HS-5 (cell line): ENCODE data around the gene DEFB113.
A peak's percentile ranks its signal among the peaks of the same experiment; 100 is the strongest.
"Not testable (repeated sequence)": the region's sequence is repeated elsewhere in the genome, so short reads cannot be mapped to it uniquely, and the experiment has no call there.

Experiments
- DNase-seq: peaks from one replicate; pipeline ENCODE4 v3.0.0-alpha.2; 2012; ENCODE audit warnings: low read depth

Gene DEFB113, protein sequence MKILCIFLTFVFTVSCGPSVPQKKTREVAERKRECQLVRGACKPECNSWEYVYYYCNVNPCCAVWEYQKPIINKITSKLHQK

DNA sequence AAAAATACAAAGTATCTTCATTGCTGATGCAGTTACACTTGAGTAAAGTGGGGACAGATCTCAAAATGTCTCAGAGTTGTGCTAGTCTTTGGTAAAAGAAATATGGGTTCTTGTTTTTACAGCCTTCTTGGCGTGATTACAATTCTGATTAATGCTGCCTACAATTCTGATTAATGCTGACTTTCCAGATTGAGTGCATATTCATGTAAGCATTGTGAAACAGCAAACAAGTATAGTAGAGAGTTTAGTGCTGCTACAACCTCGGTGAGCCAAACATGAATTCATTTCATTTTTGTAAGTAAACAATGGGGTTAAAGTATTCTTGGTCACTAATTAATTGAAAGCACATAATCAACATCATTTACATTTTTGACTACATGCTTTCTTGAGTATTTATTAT lies at the start of gene DEFB113:
TSS of gene DEFB113 (minus strand) at position 21 of the 400 bp plus-strand sequence. CDS start at position 21, 0 bp downstream.
- DNase-seq, result no peak

DNA sequence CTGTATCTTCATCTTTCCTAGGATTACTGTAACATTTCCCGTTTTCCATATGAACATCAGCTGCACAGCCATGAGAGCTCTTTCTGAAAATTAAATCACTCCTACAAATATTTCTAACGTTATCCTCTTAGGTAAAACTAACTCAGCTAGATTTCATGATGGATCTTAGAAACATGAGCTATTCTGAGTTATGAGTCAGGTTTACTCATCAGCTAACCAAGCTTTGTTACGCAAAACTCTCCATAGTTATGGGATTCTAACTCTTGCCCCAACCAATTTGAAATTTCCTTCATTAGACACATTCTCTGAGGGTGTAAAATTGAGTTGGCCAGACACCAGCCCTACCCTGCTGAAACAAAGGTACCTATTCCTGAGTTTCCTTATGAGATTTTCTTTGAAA lies 38.4 kb upstream of the DEFB113 start:
- peak; percentile 70 for DNase-seq

DNA sequence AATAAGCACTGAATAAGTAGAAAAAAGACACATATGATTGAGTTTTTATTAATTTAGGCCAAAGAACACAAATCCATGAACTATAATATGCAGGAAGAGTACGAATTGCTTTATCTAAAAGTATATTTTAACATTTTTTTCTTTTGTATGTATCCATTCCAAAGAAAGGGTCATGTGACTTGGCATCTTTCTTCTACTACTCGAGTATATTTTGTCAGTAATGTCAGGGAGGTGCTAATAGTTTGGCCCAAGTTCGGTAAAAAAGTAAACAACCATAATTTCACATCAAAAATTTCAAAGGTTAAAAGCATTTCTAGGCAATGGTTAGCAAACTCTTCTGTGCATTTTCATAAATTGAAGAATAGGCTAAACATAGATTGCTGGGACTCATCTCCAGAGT lies 33.7 kb upstream of the DEFB113 start:
- no peak for DNase-seq

DNA sequence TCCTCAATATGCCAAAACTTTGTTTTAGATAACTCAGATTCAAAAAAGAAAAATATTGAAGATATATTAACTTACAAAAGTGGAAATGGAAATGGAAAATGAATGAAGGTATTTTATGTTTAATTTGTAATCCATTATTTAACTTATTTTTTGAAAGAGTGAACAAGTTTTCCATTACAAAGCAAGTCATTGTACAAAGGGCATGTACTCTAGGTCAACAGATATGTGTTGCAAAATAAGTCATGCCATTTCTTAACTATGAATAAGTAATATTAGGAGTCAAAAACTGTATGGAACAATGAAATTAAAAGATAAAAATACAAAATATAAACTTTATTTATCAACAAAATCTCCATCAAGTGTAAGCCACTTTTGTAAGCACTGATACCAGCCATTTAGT lies 25.9 kb upstream of the DEFB113 start:
- no peak for DNase-seq

DNA sequence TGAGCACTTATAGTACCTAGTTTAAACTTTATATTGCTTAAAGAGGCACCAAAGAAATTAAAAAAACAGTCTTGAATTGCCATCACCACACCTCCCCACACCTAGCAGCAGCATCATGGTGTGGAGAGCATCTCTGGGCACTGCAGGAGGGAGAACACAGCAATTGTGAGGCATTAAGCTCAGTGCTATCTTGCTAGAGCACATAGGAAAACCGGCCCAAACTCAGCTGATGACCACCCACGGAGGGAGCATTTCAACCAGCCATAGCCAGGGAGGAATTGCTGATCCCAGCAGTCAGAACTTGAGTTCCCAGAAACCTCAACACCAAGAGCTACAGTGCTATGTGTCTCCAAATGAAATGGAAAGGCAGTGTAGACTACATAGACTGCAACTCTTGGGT lies 19.5 kb upstream of the DEFB113 start:
- no peak for DNase-seq

DNA sequence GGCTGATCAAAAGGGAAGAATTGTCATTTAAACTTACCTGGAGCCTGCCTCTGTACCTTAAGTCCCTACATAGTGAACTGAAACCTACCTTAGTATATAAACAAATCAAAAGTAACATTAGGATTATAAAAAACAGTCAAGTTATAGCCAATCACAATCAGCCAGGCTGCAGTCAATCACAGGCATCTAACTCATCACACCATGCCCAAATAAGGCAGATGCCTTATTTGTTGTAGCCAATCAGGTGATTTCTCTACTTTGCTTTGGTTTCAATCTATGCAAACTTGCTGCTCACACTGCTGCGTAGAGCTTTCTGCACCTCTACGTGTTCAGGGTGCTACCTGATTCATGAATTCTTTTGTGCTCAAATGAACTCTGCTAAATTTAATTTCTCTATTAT lies 18.3 kb upstream of the DEFB113 start:
- no peak for DNase-seq

DNA sequence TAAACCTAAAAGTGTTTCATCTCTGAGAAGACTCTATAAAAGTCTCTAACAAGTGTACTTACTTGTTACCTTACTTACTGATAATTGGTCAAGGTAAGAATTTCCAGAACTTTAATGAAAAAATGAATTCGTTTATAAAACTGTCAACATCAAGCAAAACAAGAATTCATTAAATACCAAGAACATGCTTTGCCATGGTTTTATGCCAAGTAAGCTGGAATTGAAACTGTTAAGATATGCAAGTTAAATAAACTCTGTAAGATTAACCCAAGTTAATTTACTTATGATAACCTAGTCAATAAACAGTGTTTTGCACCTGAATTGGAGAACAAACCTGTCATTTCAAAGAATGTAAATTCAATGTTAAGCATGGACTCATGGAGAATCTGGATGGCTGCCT lies 17.1 kb upstream of the DEFB113 start:
- no peak for DNase-seq

DNA sequence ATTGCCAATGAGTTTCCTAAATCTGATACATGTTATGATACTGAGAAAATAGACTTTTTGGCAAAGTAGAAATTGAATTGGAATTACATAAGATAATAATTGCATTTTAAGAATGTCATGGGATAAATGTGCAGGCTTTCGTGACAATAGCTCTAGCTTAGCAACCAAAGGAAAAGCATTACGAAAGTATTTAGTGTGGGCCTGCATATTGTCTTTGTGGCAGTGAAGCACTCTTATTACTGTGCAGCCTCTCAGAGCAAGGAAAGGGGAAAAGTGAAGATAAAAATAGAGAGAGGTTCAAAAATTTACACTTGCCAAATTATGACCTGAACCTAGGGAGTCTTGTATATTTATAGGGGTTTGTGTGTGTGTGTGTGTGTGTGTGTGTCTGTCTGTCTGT lies 12.6 kb upstream of the DEFB113 start:
- no peak for DNase-seq

DNA sequence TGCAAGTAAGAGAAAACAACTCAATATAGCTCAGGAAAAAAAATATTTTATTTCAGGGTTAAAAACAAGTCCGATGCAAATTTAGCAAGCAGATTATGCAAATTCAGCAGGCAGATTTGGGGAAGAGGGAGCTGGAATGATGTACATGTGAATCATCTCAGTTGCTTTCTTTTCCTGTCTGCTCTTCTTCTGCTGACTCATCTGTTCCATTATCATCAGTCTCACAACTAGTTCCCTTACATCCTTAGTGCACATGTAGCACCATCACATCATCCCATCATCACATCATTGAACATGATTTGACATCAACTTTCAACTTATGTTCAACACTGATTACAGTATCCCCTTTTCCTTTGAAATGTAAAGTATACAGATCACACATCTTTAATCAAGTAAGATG lies 11.5 kb upstream of the DEFB113 start:
- peak; percentile 67 for DNase-seq

DNA sequence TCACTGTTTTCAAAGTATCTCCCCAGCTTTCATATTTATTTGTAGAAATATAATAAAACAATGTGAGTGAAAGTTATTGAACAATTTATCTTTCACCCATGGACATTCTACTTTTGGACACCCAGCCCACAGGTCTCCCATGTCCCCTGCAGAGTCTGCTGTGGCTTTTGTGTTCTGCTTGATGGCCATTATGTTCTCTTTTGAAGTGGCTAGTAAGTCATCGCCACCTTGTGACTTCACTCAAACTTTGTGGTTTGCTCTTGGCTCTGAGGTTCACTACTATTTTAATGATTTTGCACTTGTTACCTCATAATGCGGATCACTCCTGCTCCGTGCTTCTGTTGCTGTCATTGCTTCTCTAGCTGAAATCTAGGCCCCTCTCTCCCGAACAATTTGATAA lies 10.2 kb upstream of the DEFB113 start:
- no peak for DNase-seq

DNA sequence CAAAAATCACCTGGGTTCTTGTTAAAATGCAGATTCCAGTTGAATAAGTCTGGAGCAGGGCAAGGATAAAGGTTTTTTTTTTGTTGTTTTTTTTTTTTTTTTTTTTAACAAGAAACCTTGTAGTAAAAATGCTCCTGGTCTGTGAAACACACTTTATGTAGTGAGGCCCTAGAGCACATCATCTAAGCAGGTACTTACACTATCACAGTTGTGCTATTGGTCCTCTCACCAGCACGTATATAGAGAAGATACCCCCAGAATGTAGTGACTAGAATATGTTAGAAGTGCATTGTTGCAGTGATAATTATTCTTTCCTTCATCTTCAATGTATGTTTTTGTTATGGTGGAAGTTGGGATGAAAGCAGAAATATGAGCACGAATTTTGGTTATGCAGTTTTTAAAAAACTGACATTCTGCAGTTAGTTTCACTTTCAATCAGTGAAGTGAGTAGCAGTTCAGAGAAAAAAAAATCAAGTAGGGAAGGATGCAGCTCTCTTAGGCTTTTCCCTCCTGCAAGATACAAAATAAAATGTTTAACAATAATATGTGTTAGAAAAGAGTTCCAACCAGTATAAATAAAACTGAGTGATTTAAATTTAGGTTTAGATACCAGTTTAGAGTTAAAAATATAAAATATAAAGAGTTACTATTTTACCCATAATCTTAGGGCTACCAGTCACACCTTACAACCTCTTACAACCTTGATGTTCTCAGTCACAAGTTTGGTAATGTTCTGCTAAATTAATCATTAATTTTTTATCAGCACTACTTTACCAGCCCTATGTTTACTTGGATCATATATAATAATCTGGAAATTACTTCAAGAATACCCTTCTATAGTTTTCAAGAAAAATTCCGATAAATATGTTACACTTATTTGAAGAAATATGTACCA lies 9.2 kb upstream of the DEFB113 start:
- no peak for DNase-seq

DNA sequence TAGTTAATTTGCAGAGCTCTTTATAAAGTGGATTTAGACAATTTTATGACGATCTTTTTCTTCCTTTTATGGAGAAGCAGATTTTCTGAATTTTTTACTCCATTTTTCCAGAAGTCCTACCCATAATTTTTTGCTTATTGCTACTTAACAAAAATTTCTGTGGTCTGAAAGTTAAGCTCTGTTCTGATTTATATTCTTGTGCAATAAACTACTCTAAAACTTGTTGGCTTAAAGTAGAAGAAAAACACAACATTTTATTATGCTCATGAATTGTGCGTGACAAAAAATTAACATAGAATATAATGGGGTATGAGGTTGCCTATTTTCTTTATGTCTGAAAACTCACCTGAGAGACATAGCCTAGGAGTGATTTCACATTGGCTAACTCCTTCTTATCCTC lies 2.6 kb downstream of the DEFB113 start:
- no peak for DNase-seq

DNA sequence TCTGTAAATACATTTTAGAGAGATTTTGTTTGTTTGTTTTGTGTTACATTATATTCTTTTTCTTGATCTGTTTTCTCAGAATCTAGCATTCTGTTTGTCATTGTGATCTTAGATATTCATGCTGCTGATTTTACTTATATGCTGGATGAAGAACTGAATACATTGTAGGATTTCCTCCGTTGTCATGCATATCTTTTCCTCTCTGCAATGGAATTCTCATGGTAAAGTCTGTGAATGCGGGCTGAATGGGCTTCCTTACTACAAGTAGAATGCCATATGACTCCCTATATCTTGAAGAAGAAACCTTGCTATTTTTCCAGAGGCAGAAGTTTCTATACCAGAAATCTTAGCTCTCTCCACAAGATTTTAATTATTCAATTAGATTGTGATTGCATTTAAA lies 3.1 kb downstream of the DEFB113 start:
- no peak for DNase-seq

DNA sequence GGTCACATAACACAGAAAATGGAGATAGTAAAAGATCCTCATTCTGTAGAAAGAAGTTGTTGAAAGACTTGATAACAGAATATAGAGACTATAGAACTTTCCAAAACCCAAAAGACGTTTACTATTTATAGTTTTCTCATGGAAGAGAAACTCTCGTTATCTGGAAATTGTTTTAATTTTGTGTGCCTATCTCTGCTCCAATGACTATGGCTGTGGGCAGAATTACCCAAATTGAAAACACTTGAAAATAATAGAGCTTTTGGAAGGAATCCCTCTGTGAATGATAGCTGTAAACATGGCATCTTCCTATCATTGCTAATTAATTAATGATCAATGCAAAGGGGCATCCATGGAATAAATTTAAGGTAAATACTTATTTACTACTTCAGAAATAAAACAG lies 5.4 kb downstream of the DEFB113 start, which contains the start of gene DEFB114:
TSS of gene DEFB114 (minus strand) at position 101 of the 400 bp plus-strand sequence. CDS start at position 42, 59 bp downstream.
- DNase-seq, result no peak

DNA sequence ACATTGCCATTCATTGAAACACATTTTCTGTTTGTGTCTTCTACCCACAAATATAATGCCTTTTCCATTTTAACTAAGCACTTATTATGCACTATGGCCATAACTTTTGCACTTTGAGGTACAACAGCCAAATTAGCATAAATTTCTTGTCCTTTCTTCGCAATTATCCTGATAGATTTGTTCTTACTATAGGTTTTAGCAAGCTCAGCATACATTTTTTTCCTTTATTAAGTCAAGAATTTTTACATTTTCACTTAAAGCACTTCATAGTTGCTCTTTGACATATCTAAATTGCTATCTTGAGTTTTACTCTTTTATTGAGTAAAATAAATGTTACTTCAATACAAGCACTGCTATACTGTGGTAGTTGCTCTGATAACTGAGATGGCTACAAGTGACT lies 11.2 kb downstream of the DEFB113 start:
- no peak for DNase-seq

DNA sequence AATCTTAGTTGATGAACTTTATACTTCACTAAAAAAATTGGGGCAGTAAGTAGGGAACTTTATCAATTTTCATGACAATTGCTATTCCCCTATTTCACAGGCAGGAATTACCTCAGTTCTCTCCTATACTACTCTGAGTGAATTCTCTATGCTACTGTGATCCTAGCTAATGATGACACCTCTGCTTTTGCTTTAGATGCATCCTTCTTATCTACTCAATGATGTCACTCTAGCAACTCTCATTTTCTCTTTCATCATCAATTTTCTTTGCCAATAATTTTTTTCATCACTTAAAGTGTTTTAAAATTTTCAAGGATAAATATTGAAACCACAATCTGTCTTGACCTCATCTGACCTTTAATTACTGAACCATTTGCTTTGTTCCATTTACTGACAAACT lies 13.6 kb downstream of the DEFB113 start:
- no peak for DNase-seq

DNA sequence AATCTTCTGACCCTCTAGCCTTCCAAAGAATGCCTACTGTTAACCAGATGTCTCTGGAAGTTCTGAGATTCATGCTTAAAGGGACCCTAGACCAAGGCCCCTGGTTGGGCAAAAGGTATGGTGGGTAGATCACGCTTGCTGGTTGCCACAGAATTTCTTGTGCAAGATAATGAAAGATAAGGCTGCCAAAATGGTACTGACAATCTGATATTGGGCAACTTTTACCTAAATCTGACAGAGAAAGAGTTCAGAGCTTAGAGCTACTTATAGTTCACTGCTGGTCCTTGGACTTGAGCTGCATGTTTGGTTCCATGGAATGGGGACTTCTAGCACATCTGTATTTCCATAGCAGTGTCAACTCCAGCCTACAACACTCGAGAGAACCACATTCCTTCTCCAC lies 17.5 kb downstream of the DEFB113 start:
- no peak for DNase-seq

DNA sequence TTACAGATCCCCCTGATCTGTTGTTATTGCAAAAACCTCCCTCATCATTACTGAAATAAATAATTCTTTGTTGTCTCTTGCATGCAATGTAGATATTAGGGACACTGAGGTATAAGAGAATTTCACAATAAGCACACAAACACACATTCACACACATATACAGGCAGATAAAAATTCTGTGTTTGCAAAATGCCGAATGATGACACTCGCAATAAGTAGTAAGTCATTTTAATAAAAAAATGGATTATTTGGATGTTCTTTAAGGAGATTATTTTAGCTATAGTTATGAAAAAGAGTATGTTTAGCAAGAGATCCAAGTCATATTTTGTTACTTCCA lies 19.0 kb downstream of the DEFB113 start:
- DNase-seq, result no peak

DNA sequence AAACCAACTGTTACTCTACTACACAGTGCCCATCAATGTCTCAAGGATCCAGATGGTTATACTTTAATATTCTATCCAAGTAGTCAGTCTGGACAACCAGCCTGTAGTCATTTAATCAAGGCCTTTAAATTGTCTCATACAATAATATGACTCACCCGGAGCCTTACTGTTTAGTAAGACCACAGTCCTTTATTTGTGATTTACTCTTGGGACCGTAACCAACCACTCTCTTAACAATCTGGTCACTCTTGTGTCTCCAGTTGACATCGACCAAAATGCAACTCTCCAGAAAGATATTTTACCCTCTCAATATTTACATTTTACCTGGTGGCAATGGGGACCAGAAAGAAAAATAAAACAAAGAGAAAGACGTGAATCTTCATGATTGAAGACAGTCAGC lies 20.4 kb downstream of the DEFB113 start:
- no peak for DNase-seq

DNA sequence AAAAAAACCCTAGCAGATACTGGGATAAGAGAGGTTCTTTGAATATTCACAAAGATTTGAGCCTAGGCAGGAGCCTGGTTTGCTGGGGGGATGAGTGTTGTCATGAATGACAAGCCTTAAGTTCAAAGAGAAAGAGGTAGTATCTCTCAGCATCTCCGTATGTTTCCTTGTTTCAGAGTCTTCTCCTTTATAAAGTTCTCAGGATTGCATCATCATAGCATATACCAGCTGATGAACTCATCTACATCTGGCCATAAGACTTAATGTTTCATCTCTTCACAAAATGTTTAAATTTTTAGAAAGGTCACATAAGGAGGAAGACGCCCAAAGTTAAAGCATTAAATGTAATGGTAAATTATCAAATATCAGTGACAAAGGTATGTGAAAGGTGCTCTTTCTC lies 22.6 kb downstream of the DEFB113 start:
- no peak for DNase-seq

DNA sequence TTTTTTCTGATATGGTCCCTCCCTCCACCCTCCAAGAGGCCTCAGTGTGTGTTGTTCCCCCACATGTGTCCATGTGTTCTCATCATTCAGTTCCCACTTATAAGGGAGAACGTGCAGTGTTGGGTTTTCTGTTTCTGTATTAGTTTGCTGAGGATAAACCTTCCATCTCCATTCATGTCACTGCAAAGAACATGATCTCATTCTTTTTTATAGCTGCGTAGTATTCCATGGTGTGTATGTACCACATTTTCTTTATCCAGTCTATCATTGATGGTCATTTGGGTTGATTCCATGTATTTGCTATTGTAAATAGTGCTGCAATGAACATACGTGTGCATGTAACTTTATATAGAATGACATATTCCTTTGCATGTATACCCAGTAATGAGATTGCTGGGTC lies 25.4 kb downstream of the DEFB113 start:
- not testable (repeated sequence) for DNase-seq

DNA sequence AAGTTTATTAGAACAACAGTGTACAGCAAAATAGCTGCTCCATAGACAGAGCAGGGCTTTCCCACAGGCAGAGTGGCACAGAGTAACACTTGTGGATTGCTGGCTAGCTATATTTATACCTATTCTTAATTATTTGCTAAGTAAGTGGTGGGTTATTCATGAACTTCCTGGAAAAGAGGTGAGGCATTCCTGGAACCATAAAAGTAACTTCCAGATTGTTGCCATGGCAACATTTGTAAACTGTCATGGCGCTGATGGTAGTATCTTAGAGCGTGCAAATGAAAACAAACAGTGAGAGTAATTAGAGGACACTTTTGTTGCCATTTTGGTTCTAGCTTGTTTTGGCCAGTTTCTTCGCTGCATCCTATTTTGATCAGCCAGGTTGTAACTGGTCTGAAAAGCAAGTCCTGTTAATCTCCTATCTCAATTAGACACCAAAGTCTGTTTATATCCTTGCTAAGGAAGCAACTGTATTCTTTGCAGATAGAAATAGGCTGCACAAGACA lies 29.4 kb downstream of the DEFB113 start:
- no peak for DNase-seq

DNA sequence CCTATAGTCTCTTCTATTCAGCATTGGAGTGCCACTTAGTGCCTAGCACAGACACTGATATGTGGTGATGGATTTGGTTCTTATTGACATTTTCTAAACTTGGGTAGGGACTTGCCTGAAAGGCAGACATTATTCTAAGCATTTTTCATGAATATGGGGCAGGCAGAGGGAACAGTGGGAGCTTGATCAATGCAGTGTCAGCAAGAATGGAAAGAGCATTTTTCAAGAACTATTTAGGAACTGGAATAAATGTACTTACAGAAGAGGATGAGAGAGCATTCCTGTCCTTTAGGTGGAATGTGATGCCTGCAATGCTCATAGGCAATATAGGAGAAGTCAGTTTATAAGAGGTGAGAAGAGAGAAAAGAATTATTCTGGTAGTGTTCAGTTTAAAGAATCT lies 31.6 kb downstream of the DEFB113 start:
- DNase-seq, result no peak

DNA sequence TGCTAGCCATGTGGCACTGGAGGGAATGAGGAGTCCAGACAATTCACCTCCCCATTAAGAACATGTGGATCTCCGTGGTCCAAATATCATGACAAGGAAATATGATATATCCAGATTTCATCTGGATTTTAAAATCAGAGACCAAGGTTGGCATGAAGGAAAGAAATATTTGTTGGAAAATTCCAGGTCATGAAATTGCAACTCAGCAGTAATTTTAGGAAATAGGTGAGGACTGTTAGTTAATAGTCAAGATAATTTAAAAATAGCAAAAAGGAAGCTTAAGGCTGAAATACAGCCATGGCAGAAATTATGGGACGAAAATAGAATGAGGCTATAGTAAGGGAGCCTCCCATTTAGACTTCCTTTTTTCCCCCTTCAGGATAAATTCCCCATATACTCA lies 32.4 kb downstream of the DEFB113 start:
- no peak for DNase-seq
